ENCODE results near the gene USP48.
"Not testable (repeated sequence)": the region's sequence is repeated elsewhere in the genome, so short reads cannot be mapped to it uniquely, and the experiment has no call there.

Gene USP48

GRCh38 chr1:21643624-21644023, 139.3 kb downstream of the USP48 start:
- in situ Hi-C loops (cut with HindIII; ENCODE audit: low sequenced_read_pairs), result no loop called here

- in situ Hi-C loops (cut with HindIII; ENCODE audit: low sequenced_read_pairs), result no loop called here
Measured at GRCh38 chr1:21641967-21642739, 140.8 kb downstream of the USP48 start.

GRCh38 chr1:21641537-21641936, 141.4 kb downstream of the USP48 start:
- in situ Hi-C loops (cut with HindIII; ENCODE audit: low sequenced_read_pairs), result no loop called here

GRCh38 chr1:21641076-21641475, 141.9 kb downstream of the USP48 start:
- in situ Hi-C loops (cut with HindIII; ENCODE audit: low sequenced_read_pairs), result no loop called here

- in situ Hi-C loops (cut with HindIII; ENCODE audit: low sequenced_read_pairs), result no loop called here
Measured at GRCh38 chr1:21640653-21641052, 142.3 kb downstream of the USP48 start.

GRCh38 chr1:21639594-21640041, 143.3 kb downstream of the USP48 start:
- in situ Hi-C loops (cut with HindIII; ENCODE audit: low sequenced_read_pairs), result no loop called here

GRCh38 chr1:21638531-21639341, 144.2 kb downstream of the USP48 start:
- in situ Hi-C loops (cut with HindIII; ENCODE audit: low sequenced_read_pairs), result no loop called here

GRCh38 chr1:21637514-21637913, 145.4 kb downstream of the USP48 start:
- in situ Hi-C loops (cut with HindIII; ENCODE audit: low sequenced_read_pairs), result no loop called here

GRCh38 chr1:21636029-21636428, 146.9 kb downstream of the USP48 start:
- in situ Hi-C loops (cut with HindIII; ENCODE audit: low sequenced_read_pairs), result no loop called here

GRCh38 chr1:21634806-21635535, 148.0 kb downstream of the USP48 start:
- in situ Hi-C loops (cut with HindIII; ENCODE audit: low sequenced_read_pairs), result no loop called here

GRCh38 chr1:21633992-21634805, 148.8 kb downstream of the USP48 start:
- in situ Hi-C loops (cut with HindIII; ENCODE audit: low sequenced_read_pairs), result no loop called here

GRCh38 chr1:21633141-21633755, 149.7 kb downstream of the USP48 start:
- in situ Hi-C loops (cut with HindIII; ENCODE audit: low sequenced_read_pairs), result no loop called here

GRCh38 chr1:21631944-21632887, 150.7 kb downstream of the USP48 start:
- in situ Hi-C loops (cut with HindIII; ENCODE audit: low sequenced_read_pairs), result no loop called here

GRCh38 chr1:21631590-21631943, 151.4 kb downstream of the USP48 start:
- in situ Hi-C loops (cut with HindIII; ENCODE audit: low sequenced_read_pairs), result not testable (repeated sequence)

GRCh38 chr1:21630571-21631343, 152.2 kb downstream of the USP48 start:
- in situ Hi-C loops (cut with HindIII; ENCODE audit: low sequenced_read_pairs), result no loop called here

- in situ Hi-C loops (cut with HindIII; ENCODE audit: low sequenced_read_pairs), result no loop called here
Measured at GRCh38 chr1:21629971-21630370, 153.0 kb downstream of the USP48 start.

GRCh38 chr1:21628798-21629393, 154.1 kb downstream of the USP48 start:
- in situ Hi-C loops (cut with HindIII; ENCODE audit: low sequenced_read_pairs), result no loop called here

All from endothelial cell of hepatic sinusoid (primary cell).